ENCODE measurements around the gene PPP1R3E. TPM values are rescaled to one million over a fixed set of nuclear protein-coding genes. Genes with fewer than 3 reads are reported as not detected.
A peak's percentile ranks its signal among the peaks of the same experiment; 100 is the strongest.

Gene PPP1R3E
- total and polyA plus RNA-seq, 2 of the 13 experiments (the other 11 are each of a cell fraction or from before 2014, with no cell fraction given), result 16.5 to 26.5 TPM

DNA sequence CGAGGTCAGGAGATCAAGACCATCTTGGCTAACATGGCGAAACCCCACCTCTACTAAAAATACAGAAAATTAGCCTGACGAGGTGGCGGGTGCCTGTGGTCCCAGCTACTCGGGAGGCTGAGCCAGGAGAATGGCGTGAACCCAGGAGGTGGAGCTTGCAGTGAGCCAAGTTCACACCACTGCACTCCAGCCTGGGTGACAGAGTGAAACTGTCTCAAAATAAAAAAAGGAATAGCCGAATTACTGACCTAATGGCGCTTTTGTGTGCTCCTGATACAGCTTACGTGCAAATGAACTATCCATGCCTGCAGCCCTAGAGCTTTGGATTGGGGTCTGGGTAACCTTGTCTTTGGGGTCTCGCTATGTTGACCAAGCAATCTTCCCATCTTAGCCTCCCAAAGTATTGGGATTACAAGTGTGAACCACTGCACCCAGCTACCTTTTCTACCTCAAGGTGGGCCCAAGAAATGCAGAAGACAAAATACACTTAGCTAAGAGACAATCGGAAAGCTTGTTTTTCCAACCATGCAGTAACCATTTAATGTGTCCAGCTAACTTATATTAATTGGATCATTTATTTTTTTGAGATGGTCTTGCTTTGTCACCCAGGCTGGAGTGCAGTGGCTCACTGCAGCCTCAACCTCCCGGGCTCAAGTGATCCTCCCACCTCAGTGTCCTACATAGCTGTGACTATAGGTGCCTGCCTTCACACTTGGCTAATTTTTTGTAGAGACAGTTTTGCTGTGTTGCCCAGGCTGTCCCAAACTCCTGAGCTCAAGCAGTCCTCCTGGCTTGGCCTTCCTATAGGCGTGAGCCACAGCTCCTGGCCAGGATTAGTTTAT lies 24.1 kb upstream of the PPP1R3E start (continued):
- TF ChIP-seq, protein P1, sequence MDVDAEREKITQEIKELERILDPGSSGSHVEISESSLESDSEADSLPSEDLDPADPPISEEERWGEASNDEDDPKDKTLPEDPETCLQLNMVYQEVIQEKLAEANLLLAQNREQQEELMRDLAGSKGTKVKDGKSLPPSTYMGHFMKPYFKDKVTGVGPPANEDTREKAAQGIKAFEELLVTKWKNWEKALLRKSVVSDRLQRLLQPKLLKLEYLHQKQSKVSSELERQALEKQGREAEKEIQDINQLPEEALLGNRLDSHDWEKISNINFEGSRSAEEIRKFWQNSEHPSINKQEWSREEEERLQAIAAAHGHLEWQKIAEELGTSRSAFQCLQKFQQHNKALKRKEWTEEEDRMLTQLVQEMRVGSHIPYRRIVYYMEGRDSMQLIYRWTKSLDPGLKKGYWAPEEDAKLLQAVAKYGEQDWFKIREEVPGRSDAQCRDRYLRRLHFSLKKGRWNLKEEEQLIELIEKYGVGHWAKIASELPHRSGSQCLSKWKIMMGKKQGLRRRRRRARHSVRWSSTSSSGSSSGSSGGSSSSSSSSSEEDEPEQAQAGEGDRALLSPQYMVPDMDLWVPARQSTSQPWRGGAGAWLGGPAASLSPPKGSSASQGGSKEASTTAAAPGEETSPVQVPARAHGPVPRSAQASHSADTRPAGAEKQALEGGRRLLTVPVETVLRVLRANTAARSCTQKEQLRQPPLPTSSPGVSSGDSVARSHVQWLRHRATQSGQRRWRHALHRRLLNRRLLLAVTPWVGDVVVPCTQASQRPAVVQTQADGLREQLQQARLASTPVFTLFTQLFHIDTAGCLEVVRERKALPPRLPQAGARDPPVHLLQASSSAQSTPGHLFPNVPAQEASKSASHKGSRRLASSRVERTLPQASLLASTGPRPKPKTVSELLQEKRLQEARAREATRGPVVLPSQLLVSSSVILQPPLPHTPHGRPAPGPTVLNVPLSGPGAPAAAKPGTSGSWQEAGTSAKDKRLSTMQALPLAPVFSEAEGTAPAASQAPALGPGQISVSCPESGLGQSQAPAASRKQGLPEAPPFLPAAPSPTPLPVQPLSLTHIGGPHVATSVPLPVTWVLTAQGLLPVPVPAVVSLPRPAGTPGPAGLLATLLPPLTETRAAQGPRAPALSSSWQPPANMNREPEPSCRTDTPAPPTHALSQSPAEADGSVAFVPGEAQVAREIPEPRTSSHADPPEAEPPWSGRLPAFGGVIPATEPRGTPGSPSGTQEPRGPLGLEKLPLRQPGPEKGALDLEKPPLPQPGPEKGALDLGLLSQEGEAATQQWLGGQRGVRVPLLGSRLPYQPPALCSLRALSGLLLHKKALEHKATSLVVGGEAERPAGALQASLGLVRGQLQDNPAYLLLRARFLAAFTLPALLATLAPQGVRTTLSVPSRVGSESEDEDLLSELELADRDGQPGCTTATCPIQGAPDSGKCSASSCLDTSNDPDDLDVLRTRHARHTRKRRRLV (CRISPR knock-in tag; IDR thresholded peaks at IDR 0.05), result no peak
- TF ChIP-seq, protein P2, sequence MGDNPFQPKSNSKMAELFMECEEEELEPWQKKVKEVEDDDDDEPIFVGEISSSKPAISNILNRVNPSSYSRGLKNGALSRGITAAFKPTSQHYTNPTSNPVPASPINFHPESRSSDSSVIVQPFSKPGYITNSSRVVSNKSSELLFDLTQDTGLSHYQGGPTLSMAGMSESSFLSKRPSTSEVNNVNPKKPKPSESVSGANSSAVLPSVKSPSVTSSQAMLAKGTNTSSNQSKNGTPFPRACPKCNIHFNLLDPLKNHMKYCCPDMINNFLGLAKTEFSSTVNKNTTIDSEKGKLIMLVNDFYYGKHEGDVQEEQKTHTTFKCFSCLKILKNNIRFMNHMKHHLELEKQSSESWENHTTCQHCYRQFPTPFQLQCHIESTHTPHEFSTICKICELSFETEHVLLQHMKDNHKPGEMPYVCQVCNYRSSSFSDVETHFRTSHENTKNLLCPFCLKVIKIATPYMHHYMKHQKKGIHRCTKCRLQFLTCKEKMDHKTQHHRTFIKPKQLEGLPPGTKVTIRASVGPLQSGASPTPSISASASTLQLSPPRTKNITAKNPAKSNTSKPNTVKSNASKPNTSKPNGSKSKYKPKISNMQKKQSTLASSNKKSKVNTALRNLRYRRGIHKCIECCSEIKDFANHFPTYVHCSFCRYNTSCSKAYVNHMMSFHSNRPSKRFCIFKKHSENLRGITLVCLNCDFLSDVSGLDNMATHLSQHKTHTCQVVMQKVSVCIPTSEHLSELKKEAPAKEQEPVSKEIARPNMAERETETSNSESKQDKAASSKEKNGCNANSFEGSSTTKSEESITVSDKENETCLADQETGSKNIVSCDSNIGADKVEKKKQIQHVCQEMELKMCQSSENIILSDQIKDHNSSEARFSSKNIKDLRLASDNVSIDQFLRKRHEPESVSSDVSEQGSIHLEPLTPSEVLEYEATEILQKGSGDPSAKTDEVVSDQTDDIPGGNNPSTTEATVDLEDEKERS (CRISPR knock-in tag; IDR thresholded peaks at IDR 0.05), result peak; percentile 72; the same call in 1 of the 2 replicates
- TF ChIP-seq GTF2F1 (IDR thresholded peaks at IDR 0.05; ENCODE audit: low read length), result no peak
- TF ChIP-seq ZNF775 (CRISPR knock-in tag; IDR thresholded peaks at IDR 0.05; ENCODE audit: borderline replicate concordance), result no peak; the same call in 1 of the 2 replicates
- TF ChIP-seq AGO1 (IDR thresholded peaks at IDR 0.05; ENCODE audit: low read depth, low read length, poor library complexity, severe bottlenecking), result no peak
- no peak for TF ChIP-seq ZNF234 (CRISPR knock-in tag; conservative IDR thresholded peaks at IDR 0.05)
- no peak for TF ChIP-seq HMG20B (CRISPR knock-in tag; conservative IDR thresholded peaks at IDR 0.05)
- TF ChIP-seq, protein P3, sequence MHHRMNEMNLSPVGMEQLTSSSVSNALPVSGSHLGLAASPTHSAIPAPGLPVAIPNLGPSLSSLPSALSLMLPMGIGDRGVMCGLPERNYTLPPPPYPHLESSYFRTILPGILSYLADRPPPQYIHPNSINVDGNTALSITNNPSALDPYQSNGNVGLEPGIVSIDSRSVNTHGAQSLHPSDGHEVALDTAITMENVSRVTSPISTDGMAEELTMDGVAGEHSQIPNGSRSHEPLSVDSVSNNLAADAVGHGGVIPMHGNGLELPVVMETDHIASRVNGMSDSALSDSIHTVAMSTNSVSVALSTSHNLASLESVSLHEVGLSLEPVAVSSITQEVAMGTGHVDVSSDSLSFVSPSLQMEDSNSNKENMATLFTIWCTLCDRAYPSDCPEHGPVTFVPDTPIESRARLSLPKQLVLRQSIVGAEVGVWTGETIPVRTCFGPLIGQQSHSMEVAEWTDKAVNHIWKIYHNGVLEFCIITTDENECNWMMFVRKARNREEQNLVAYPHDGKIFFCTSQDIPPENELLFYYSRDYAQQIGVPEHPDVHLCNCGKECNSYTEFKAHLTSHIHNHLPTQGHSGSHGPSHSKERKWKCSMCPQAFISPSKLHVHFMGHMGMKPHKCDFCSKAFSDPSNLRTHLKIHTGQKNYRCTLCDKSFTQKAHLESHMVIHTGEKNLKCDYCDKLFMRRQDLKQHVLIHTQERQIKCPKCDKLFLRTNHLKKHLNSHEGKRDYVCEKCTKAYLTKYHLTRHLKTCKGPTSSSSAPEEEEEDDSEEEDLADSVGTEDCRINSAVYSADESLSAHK (CRISPR knock-in tag; IDR thresholded peaks at IDR 0.05; ENCODE audit: borderline replicate concordance), result no peak
- no peak for TF ChIP-seq YEATS2 (CRISPR knock-in tag; IDR thresholded peaks at IDR 0.05; ENCODE audit: borderline replicate concordance)
- TF ChIP-seq, protein P4, sequence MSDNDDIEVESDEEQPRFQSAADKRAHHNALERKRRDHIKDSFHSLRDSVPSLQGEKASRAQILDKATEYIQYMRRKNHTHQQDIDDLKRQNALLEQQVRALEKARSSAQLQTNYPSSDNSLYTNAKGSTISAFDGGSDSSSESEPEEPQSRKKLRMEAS (IDR thresholded peaks at IDR 0.05), result no peak
- TF ChIP-seq, protein P5, sequence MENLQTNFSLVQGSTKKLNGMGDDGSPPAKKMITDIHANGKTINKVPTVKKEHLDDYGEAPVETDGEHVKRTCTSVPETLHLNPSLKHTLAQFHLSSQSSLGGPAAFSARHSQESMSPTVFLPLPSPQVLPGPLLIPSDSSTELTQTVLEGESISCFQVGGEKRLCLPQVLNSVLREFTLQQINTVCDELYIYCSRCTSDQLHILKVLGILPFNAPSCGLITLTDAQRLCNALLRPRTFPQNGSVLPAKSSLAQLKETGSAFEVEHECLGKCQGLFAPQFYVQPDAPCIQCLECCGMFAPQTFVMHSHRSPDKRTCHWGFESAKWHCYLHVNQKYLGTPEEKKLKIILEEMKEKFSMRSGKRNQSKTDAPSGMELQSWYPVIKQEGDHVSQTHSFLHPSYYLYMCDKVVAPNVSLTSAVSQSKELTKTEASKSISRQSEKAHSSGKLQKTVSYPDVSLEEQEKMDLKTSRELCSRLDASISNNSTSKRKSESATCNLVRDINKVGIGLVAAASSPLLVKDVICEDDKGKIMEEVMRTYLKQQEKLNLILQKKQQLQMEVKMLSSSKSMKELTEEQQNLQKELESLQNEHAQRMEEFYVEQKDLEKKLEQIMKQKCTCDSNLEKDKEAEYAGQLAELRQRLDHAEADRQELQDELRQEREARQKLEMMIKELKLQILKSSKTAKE (CRISPR knock-in tag; IDR thresholded peaks at IDR 0.05; ENCODE audit: borderline replicate concordance), result no peak
- TF ChIP-seq KLF16 (CRISPR knock-in tag; IDR thresholded peaks at IDR 0.05), result no peak; a peak in 1 of 4 replicates
